ENCODE measurements around the gene AGBL2. TPM values are rescaled to one million over a fixed set of nuclear protein-coding genes. Genes with fewer than 3 reads are reported as not detected.
"Not testable (repeated sequence)": the region's sequence is repeated elsewhere in the genome, so short reads cannot be mapped to it uniquely, and the experiment has no call there.

AGBL2 gene
- total and polyA plus RNA-seq, 10 donors: 1.1 to 5.1 (median 2.4) TPM

DNA sequence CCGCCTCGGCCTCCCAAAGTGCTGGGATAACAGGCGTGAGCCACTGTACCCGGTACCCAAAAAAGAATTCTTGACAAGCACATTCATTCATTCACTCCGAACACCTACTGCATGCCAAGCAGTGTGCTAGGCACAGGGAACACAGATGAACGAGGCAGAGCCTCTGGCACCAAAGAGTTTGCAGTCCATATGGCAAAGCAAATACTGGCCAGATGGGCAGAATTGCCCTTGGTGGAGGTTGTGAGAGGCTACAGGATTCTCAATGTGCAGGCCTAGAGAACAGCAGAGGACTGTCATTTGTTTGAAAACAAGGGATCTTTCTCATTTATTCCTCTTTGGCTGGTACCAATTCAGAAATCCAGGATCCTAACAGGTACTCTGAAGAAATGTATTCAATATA lies 45.3 kb downstream of the AGBL2 start:
- intact Hi-C loops (cut with DNase I; ENCODE audit: low total_unique reads): no loop called here
- TF ChIP-seq, protein P1, sequence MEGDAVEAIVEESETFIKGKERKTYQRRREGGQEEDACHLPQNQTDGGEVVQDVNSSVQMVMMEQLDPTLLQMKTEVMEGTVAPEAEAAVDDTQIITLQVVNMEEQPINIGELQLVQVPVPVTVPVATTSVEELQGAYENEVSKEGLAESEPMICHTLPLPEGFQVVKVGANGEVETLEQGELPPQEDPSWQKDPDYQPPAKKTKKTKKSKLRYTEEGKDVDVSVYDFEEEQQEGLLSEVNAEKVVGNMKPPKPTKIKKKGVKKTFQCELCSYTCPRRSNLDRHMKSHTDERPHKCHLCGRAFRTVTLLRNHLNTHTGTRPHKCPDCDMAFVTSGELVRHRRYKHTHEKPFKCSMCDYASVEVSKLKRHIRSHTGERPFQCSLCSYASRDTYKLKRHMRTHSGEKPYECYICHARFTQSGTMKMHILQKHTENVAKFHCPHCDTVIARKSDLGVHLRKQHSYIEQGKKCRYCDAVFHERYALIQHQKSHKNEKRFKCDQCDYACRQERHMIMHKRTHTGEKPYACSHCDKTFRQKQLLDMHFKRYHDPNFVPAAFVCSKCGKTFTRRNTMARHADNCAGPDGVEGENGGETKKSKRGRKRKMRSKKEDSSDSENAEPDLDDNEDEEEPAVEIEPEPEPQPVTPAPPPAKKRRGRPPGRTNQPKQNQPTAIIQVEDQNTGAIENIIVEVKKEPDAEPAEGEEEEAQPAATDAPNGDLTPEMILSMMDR (IDR thresholded peaks at IDR 0.05 in 8 of 11, conservative IDR thresholded peaks at IDR 0.05 in 3 of 11): no peak
- no peak for TF ChIP-seq POLR2AphosphoS5 (IDR thresholded peaks at IDR 0.05)
- no peak for TF ChIP-seq POLR2A (IDR thresholded peaks at IDR 0.05)
- H3K27ac ChIP-seq: no peak overlapping the region
- H3K27me3 ChIP-seq (replicated peaks in 1 of 7): no peaks in the 10 kb centered on the region
- H3K36me3 ChIP-seq: no peaks in the 10 kb centered on the region
- H3K4me1 ChIP-seq: no peaks in the 10 kb centered on the region
- DNase-seq: no peak
- WGBS, 5 donors: 92 to 96% (median 94%) methylated on average over 6 of the region's 6 CpGs
- H3K4me3 ChIP-seq: no peak overlapping the region
- no peaks in the 10 kb centered on the region for H3K9me3 ChIP-seq

DNA sequence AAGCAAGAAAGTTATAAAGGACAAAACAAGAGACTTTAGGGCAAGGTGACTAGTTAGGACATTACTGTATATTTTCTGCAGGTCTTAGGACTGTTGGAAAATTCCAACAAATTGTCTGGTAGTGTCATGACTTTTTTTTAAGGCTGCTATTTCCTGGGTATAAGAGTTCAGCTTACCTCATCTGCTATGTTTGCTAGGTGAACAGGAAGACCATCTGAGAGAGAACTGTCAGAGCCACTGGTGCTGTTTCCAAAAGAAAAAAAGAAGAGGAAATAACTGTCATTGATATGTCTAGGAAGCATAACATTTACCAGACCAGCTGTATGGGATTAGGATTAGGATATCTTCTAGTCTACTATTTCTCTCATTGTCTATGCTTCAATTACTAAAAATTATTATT lies 46.5 kb downstream of the AGBL2 start:
- Histone ChIP-seq H3K9me3 (no peaks in the 10 kb centered on the region), H3K4me3 (no peak overlapping the region), H3K4me1 (no peaks in the 10 kb centered on the region), H3K27ac (no peak overlapping the region), H3K27me3 (replicated peaks in 1 of 7) (no peaks in the 10 kb centered on the region), H3K36me3 (no peaks in the 10 kb centered on the region)
- DNase-seq: no peak
- TF ChIP-seq, protein P1 (IDR thresholded peaks at IDR 0.05 in 8 of 11, conservative IDR thresholded peaks at IDR 0.05 in 3 of 11): no peak
- no peak for TF ChIP-seq POLR2AphosphoS5 (IDR thresholded peaks at IDR 0.05)
- TF ChIP-seq POLR2A (IDR thresholded peaks at IDR 0.05): no peak
- intact Hi-C loops (cut with DNase I; ENCODE audit: low total_unique reads): no loop called here

DNA sequence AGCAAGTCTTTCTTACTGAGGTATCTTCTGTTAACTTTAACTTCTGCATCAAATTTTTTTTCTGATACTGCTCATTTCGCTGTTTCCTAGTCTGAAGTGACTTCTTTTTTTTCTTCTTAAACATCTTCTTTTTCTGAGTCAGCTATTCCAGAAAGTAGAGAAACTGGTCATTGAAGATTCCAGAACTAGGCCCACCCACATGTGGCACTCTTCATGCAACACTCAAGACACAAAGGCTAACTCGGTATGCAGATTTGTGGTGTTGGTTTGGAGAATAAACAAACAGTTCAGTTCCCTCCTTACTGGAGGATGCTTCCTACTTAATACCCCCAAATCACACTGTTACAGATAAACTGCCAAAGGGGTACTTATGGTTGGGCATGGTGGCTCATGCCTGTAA lies 47.6 kb downstream of the AGBL2 start:
- no peaks in the 10 kb centered on the region for H3K4me1 ChIP-seq
- intact Hi-C loops (cut with DNase I; ENCODE audit: low total_unique reads): no loop called here
- 74 to 84% (median 80%) methylated on average over 2 of the region's 2 CpGs for WGBS, 5 donors

DNA sequence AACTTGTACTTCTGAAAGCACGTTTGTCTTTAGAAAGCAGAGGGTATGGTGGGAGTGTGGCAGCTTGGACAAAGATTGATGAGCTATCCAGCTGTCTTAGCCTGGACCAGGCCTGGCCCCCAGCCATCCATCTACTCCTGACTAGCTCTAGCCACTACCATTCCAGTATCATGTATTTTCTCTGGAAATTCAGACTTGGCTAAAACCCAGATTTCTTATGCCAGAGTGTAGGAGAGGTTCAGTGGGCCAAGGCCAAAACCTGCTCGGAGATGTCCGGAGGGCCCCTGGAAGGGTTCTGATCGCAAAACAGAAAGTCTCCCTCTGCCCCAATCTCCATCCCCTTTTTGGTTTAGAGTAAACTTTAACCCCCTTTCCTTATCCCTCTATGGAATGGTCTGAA lies 48.0 kb downstream of the AGBL2 start:
- H3K4me1 ChIP-seq: no peaks in the 10 kb centered on the region
- WGBS, 5 donors: 67 to 84% (median 82%) methylated on average over 4 of the region's 4 CpGs
- no peaks in the 10 kb centered on the region for H3K27me3 ChIP-seq (replicated peaks in 1 of 7)
- no peaks in the 10 kb centered on the region for H3K36me3 ChIP-seq
- no peak for TF ChIP-seq POLR2AphosphoS5 (IDR thresholded peaks at IDR 0.05)
- no peak for TF ChIP-seq POLR2A (IDR thresholded peaks at IDR 0.05)
- TF ChIP-seq, protein P1 (IDR thresholded peaks at IDR 0.05 in 8 of 11, conservative IDR thresholded peaks at IDR 0.05 in 3 of 11): no peak
- no peak overlapping the region for H3K4me3 ChIP-seq
- H3K9me3 ChIP-seq: no peaks in the 10 kb centered on the region
- no peak for DNase-seq
- intact Hi-C loops (cut with DNase I; ENCODE audit: low total_unique reads): no loop called here
- no peak overlapping the region for H3K27ac ChIP-seq

More for the DNA sequence above, 47.6 kb downstream of the AGBL2 start:
- no peaks in the 10 kb centered on the region for H3K36me3 ChIP-seq
- no peak overlapping the region for H3K27ac ChIP-seq
- no peaks in the 10 kb centered on the region for H3K9me3 ChIP-seq
- H3K27me3 ChIP-seq (replicated peaks in 1 of 7): no peaks in the 10 kb centered on the region
- no peak for DNase-seq
- H3K4me3 ChIP-seq: no peak overlapping the region
- no peak for TF ChIP-seq POLR2A (IDR thresholded peaks at IDR 0.05)
- TF ChIP-seq, protein P1 (IDR thresholded peaks at IDR 0.05 in 8 of 11, conservative IDR thresholded peaks at IDR 0.05 in 3 of 11): no peak
- TF ChIP-seq POLR2AphosphoS5 (IDR thresholded peaks at IDR 0.05): no peak

DNA sequence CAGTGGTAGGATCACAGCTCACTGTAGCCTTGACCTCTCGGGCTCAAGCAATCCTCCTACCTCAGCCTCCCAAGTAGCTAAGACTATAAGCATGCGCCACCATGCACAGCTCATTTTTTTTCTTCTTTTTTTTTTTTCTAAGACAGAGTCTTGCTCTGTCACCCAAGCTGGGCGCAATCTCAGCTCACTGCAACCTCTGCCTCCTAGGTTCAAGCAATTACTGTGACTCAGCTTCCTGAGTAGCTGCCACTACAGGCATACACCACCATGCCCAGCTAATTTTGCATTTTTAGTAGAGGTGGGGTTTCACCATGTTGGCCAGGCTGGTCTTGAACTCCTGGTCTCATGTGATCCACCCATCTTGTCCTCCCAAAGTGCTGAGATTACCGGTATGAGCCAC lies 50.2 kb downstream of the AGBL2 start:
- H3K9me3 ChIP-seq; DNase-seq; H3K27me3 ChIP-seq (replicated peaks in 1 of 7); intact Hi-C loops (cut with DNase I; ENCODE audit: low total_unique reads); H3K36me3 ChIP-seq; H3K4me3 ChIP-seq; H3K4me1 ChIP-seq; H3K27ac ChIP-seq: not testable (repeated sequence)
- WGBS, 5 donors: 80 to 92% (median 86%) methylated on average over 4 of the region's 4 CpGs

All from spleen (tissue), 11 donors.